Karpas-422 (cell line): ENCODE measurements around the gene LRRK2. TPM values are rescaled to one million over a fixed set of nuclear protein-coding genes. Genes with fewer than 3 reads are reported as not detected.

Experiments
- DNase-seq: peaks from one replicate; pipeline ENCODE4 v3.0.0-alpha.2; 2015
- H2AFZ ChIP-seq: fragments of 200-600 bp; sonication (generic); 2 replicates; pipeline ENCODE4 v1.6.1; 2014; ENCODE audit warnings: antibody characterized with exemption, low read length, mixed read lengths
- H3K27ac ChIP-seq: fragments of 200-600 bp; sonication (generic); 2 replicates; pipeline ENCODE4 v1.5.1; 2014; ENCODE audit warnings: mild to moderate bottlenecking, low read length, moderate library complexity
- H3K27me3 ChIP-seq: fragments of 200-600 bp; sonication (generic); 2 replicates; pipeline ENCODE4 v1.6.1; 2014; ENCODE audit warnings: low read length, mixed read lengths
- H3K36me3 ChIP-seq: fragments of 200-600 bp; sonication (generic); 2 replicates; pipeline ENCODE4 v1.6.1; 2014; ENCODE audit warnings: low read length, mixed read lengths; ENCODE audit not compliant: insufficient read depth
- H3K4me1 ChIP-seq: fragments of 200-600 bp; sonication (generic); 2 replicates; pipeline ENCODE4 v1.6.1; 2014; ENCODE audit warnings: mild to moderate bottlenecking, low read length, mixed read lengths
- H3K4me2 ChIP-seq: fragments of 200-600 bp; sonication (generic); 2 replicates; pipeline ENCODE4 v1.6.1; 2014; ENCODE audit warnings: low read length, low read depth, mild to moderate bottlenecking; ENCODE audit not compliant: poor library complexity, severe bottlenecking
- H3K4me3 ChIP-seq: fragments of 200-600 bp; sonication (generic); 2 replicates; pipeline ENCODE4 v1.5.1; 2014; ENCODE audit warnings: mild to moderate bottlenecking, antibody characterized with exemption, low read length, mixed read lengths
- H3K79me2 ChIP-seq: fragments of 200-600 bp; sonication (generic); 2 replicates; pipeline ENCODE4 v1.6.1; 2014; ENCODE audit warnings: mild to moderate bottlenecking, low read length, mixed read lengths
- H3K9ac ChIP-seq: fragments of 200-600 bp; sonication (generic); 2 replicates; pipeline ENCODE4 v1.6.0; 2014; ENCODE audit warnings: low read length
- H3K9me2 ChIP-seq: fragments of 200-600 bp; sonication (generic), shearing (Covaris generic); replicated peaks from 2 replicates; pipeline ENCODE4 v1.6.0; 2014; ENCODE audit warnings: mild to moderate bottlenecking, low read length, moderate library complexity; ENCODE audit not compliant: insufficient read depth
- H3K9me3 ChIP-seq: fragments of 300-700, 200-600 bp; sonication (generic); 2 replicates; pipeline ENCODE4 v1.6.1; 2014; ENCODE audit warnings: low read length, mixed read lengths
- H4K20me1 ChIP-seq: fragments of 200-600 bp; sonication (generic); 2 replicates; pipeline ENCODE4 v1.6.1; 2014; ENCODE audit warnings: mild to moderate bottlenecking, antibody characterized with exemption, low read length, low read depth; ENCODE audit not compliant: insufficient read depth
- total RNA-seq: library from RNA; depleted of rRNA; stranded (reverse); fragments of >200 nt; shearing (Covaris generic); gene quantifications from 2 replicates; pipeline ENCODE4 v1.2.3, GENCODE V29; 2014; ENCODE audit warnings: low replicate concordance

LRRK2 gene
- total RNA-seq, 1 experiment from 2014 or later, result 0.15 TPM

GRCh38 chr12:40300490-40300889 is 75.7 kb downstream of the LRRK2 start:
- no peaks in the 10 kb centered on the region for H3K27me3 ChIP-seq
- no peak overlapping the region for H3K9ac ChIP-seq
- no peaks in the 10 kb centered on the region for H3K36me3 ChIP-seq
- no peak overlapping the region for H3K4me3 ChIP-seq
- no peaks in the 10 kb centered on the region for H4K20me1 ChIP-seq
- H3K9me3 ChIP-seq, result no peaks in the 10 kb centered on the region
- H3K4me1 ChIP-seq, result no peaks in the 10 kb centered on the region
- no peaks in the 10 kb centered on the region for H3K79me2 ChIP-seq
- no peak overlapping the region for H2AFZ ChIP-seq
- DNase-seq, result no peak
- no peak overlapping the region for H3K4me2 ChIP-seq
- no peaks in the 10 kb centered on the region for H3K9me2 ChIP-seq
- no peak overlapping the region for H3K27ac ChIP-seq

DNA sequence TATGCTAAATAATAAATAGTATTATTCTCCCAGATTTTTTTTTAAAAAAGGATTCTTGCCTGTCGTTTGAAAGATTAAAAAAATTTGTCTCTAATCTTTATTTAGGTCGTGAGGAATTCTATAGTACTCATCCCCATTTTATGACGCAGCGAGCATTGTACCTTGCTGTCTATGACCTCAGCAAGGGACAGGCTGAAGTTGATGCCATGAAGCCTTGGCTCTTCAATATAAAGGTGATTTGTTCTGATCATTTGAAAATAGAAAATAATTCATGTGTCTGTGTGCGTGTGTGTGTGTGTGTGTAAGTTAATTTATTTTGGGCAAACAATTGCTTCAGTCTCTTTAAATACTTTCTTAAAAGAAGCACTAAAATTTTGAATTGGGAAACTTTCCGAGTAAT is 84.2 kb downstream of the LRRK2 start:
- Histone ChIP-seq H3K36me3 (no peaks in the 10 kb centered on the region), H2AFZ (no peak overlapping the region), H3K4me1 (no peaks in the 10 kb centered on the region), H3K27me3 (no peaks in the 10 kb centered on the region), H4K20me1 (no peaks in the 10 kb centered on the region), H3K4me3 (no peak overlapping the region), H3K9me2 (no peaks in the 10 kb centered on the region), H3K9ac (no peak overlapping the region), H3K79me2 (no peaks in the 10 kb centered on the region), H3K4me2 (no peak overlapping the region), H3K27ac (no peak overlapping the region), H3K9me3 (no peaks in the 10 kb centered on the region)
- DNase-seq, result no peak

DNA sequence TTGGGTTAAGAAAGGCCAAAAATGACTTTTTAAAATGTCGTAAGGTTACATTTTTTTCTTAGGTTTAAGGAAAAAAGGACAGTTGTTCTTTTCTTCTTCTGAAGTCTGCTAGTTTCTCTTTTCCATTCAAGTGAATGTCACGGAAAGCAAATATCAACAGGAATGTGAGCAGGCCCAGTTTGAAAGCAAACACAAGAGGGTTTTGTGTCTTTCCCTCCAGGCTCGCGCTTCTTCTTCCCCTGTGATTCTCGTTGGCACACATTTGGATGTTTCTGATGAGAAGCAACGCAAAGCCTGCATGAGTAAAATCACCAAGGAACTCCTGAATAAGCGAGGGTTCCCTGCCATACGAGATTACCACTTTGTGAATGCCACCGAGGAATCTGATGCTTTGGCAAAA is 85.4 kb downstream of the LRRK2 start:
- no peaks in the 10 kb centered on the region for H3K9me3 ChIP-seq
- no peak for DNase-seq
- no peak overlapping the region for H3K27ac ChIP-seq
- no peaks in the 10 kb centered on the region for H3K4me1 ChIP-seq
- no peaks in the 10 kb centered on the region for H3K27me3 ChIP-seq
- H3K9me2 ChIP-seq, result no peaks in the 10 kb centered on the region
- no peak overlapping the region for H3K9ac ChIP-seq
- H3K79me2 ChIP-seq, result no peaks in the 10 kb centered on the region
- H3K4me3 ChIP-seq, result no peak overlapping the region
- H3K4me2 ChIP-seq, result no peak overlapping the region
- no peaks in the 10 kb centered on the region for H4K20me1 ChIP-seq
- no peaks in the 10 kb centered on the region for H3K36me3 ChIP-seq
- H2AFZ ChIP-seq, result no peak overlapping the region

DNA sequence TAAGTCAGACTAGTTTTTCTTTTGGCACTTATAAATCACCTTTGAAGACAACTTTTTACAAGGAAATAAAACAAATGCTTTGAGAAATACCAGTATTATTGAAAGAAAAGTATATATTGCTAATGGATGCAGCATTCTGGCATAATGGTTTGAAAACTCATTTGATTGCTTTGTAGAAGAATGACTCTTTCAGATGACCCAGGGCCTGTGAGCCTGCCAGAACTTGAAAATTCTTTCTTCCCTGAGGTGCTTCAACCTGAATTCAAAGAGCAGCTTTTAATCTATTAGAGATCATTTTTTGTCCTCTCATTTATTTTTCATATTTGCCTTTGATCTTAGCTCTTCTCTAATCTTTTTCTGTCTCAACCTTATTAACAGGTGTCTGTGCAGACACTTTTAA is 87.4 kb downstream of the LRRK2 start:
- Histone ChIP-seq H3K27me3 (no peaks in the 10 kb centered on the region), H3K27ac (no peak overlapping the region), H3K9me2 (no peaks in the 10 kb centered on the region), H2AFZ (no peak overlapping the region), H3K36me3 (no peaks in the 10 kb centered on the region), H3K4me1 (no peaks in the 10 kb centered on the region), H4K20me1 (no peaks in the 10 kb centered on the region), H3K4me2 (no peak overlapping the region), H3K79me2 (no peaks in the 10 kb centered on the region), H3K4me3 (no peak overlapping the region), H3K9me3 (no peaks in the 10 kb centered on the region), H3K9ac (no peak overlapping the region)
- DNase-seq, result no peak

- Histone ChIP-seq H4K20me1 (no peaks in the 10 kb centered on the region), H3K4me1 (no peaks in the 10 kb centered on the region), H2AFZ (no peak overlapping the region), H3K4me3 (no peak overlapping the region), H3K79me2 (no peaks in the 10 kb centered on the region), H3K27ac (no peak overlapping the region), H3K9me2 (no peaks in the 10 kb centered on the region), H3K9ac (no peak overlapping the region), H3K36me3 (no peaks in the 10 kb centered on the region), H3K9me3 (no peaks in the 10 kb centered on the region), H3K4me2 (no peak overlapping the region), H3K27me3 (no peaks in the 10 kb centered on the region)
- peak; percentile 58 for DNase-seq
These were observed 88.3 kb downstream of the LRRK2 start for GRCh38 chr12:40312982-40313576.

DNA sequence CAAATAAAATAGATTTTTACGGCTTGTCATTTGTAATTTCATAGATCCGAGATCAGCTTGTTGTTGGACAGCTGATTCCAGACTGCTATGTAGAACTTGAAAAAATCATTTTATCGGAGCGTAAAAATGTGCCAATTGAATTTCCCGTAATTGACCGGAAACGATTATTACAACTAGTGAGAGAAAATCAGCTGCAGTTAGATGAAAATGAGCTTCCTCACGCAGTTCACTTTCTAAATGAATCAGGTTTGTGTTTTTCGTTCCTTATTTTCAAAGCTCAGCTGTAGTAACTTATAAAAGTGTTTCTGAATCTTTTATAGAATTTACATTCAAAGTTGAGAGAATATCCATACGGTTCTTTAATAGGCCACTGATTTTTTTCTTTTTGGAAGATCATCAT is 89.1 kb downstream of the LRRK2 start:
- H3K4me2 ChIP-seq, result no peak overlapping the region
- H3K27ac ChIP-seq, result no peak overlapping the region
- H3K79me2 ChIP-seq, result no peaks in the 10 kb centered on the region
- H4K20me1 ChIP-seq, result no peaks in the 10 kb centered on the region
- H3K36me3 ChIP-seq, result no peaks in the 10 kb centered on the region
- no peak overlapping the region for H3K4me3 ChIP-seq
- no peaks in the 10 kb centered on the region for H3K9me3 ChIP-seq
- H3K9ac ChIP-seq, result no peak overlapping the region
- DNase-seq, result no peak
- no peaks in the 10 kb centered on the region for H3K9me2 ChIP-seq
- peak overlapping the region; percentile 50; the same call in 1 of the 2 replicates for H2AFZ ChIP-seq
- no peaks in the 10 kb centered on the region for H3K27me3 ChIP-seq
- H3K4me1 ChIP-seq, result no peaks in the 10 kb centered on the region

DNA sequence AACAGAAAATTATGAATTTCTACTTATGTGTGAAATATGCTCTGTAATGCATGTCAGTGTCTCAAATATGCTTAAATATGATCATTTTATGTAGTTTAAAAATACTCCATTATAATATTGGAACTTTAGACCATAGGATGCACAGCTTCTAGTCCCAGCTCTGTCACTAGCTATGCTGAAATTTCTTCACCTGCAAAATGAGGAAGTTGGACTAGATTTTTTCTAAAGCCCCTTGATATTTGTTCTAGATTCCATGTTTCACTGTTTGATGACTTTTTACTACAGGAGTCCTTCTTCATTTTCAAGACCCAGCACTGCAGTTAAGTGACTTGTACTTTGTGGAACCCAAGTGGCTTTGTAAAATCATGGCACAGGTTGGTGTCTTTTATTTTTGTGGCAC is 90.1 kb downstream of the LRRK2 start:
- Histone ChIP-seq H3K4me1 (no peaks in the 10 kb centered on the region), H3K9me3 (no peaks in the 10 kb centered on the region), H3K79me2 (no peaks in the 10 kb centered on the region), H3K9me2 (no peaks in the 10 kb centered on the region), H3K4me2 (no peak overlapping the region), H2AFZ (no peak overlapping the region), H3K27ac (no peak overlapping the region), H3K36me3 (no peaks in the 10 kb centered on the region), H4K20me1 (no peaks in the 10 kb centered on the region), H3K27me3 (no peaks in the 10 kb centered on the region), H3K4me3 (no peak overlapping the region), H3K9ac (no peak overlapping the region)
- DNase-seq, result no peak

DNA sequence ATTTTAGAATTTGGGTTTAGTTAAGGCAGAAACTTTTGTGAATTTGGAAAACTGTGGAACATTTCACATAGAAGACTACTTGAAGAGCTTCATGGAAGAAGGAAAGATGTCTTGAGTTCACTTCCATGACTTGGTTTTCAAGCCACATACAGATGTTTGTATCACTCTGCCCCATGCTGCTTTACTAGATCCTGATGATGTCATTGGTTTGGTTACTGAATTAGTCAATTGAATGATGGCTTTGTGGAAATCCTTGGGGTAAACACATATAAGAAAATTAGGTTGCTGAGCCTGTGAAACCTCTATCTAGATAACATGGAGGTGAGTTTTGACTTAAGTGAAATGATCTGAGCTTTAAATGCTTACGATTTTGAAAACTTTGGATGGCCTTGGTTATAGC is 90.6 kb downstream of the LRRK2 start:
- H3K27ac ChIP-seq, result no peak overlapping the region

DNA sequence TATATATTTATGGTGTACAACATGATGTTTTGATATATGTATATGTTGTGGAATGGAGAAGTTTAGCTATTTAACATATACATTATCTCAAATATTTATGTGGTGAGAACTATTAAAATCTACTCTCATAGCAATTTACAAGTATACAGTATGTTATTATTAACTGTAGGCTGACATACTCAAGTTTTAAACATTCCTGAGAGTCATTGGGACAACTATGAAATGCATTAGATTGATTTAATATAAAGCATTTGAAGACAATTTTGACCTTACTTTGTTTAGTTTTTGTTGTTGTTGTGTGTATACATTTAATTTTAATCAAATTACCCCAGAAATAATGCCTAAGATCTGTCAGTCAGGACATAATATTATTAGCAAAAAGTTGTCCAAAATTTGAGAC is 99.5 kb downstream of the LRRK2 start:
- Histone ChIP-seq H2AFZ (no peak overlapping the region), H3K9me3 (no peaks in the 10 kb centered on the region), H3K36me3 (no peaks in the 10 kb centered on the region), H3K9me2 (no peaks in the 10 kb centered on the region), H4K20me1 (no peaks in the 10 kb centered on the region), H3K4me3 (no peak overlapping the region), H3K4me2 (no peak overlapping the region), H3K9ac (no peak overlapping the region), H3K27ac (no peak overlapping the region), H3K79me2 (no peaks in the 10 kb centered on the region), H3K27me3 (no peaks in the 10 kb centered on the region), H3K4me1 (no peaks in the 10 kb centered on the region)
- DNase-seq, result no peak

More for the DNA sequence above, 90.6 kb downstream of the LRRK2 start:
- DNase-seq, result no peak
- no peaks in the 10 kb centered on the region for H3K27me3 ChIP-seq
- H3K4me1 ChIP-seq, result no peaks in the 10 kb centered on the region
- H3K79me2 ChIP-seq, result no peaks in the 10 kb centered on the region
- H3K9me3 ChIP-seq, result no peaks in the 10 kb centered on the region
- no peak overlapping the region for H3K4me3 ChIP-seq
- no peaks in the 10 kb centered on the region for H3K36me3 ChIP-seq
- H3K4me2 ChIP-seq, result no peak overlapping the region
- H3K9me2 ChIP-seq, result no peaks in the 10 kb centered on the region
- no peaks in the 10 kb centered on the region for H4K20me1 ChIP-seq
- no peak overlapping the region for H2AFZ ChIP-seq
- H3K9ac ChIP-seq, result no peak overlapping the region
